LNCaP clone FGC (cell line): ENCODE measurements around the gene SLC25A26.

Experiments
- DNase-seq: peaks from one replicate; pipeline ENCODE4 v3.0.0-alpha.2; 2011; ENCODE audit warnings: low read depth
- H3K4me3 ChIP-seq: 2 replicates; pipeline ENCODE4 v1.5.1; 2011; ENCODE audit warnings: mild to moderate bottlenecking, low read depth, low read length, control low read depth
- TF ChIP-seq, protein P1 (sequence below): IDR thresholded peaks from 2 replicates; pipeline ENCODE4 v1.5.1; 2012; ENCODE audit warnings: mild to moderate bottlenecking; ENCODE audit not compliant: control insufficient read depth, insufficient read depth; ENCODE audit errors: extremely low read depth

The SLC25A26 gene

DNA sequence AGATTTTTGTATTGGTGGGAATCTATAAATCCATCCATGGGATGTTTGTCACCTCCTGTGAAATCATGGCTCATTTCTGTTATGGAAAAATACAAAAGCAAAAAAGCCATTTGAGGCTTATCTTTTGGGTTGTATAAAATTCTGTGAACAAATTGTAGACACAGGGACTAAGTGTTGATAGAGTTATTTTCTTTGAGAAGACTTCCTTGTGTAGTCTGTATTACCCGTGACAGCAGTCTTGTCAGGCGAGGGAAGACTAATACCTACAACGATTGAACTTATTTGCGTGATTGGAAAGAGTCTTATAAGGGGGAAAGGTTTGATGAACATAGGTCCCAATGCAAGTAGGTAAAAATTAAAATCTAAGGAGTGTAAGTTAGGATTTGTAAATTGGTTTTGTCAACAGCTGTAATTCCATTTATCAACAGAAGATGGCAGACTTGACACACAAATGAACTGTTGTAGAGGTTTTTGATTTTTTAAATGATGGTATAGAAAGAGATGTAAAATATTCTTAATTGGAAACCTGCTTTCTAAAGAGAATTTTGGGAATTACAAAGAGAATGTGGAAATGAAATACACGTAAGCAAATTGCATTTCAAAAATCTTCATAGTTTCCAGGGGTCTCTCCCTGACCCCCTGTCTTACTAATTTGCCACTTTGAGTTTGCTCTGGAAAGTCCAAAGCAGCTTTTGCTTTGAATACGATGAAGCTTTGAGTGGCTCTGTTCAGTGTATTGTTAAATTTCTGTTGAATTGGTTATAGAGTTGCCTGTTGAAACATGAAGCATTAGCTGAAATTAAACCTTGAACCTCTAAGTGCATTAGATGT, 33.2 kb downstream of the SLC25A26 start:
- no peak overlapping the region for H3K4me3 ChIP-seq
- TF ChIP-seq, protein P1, sequence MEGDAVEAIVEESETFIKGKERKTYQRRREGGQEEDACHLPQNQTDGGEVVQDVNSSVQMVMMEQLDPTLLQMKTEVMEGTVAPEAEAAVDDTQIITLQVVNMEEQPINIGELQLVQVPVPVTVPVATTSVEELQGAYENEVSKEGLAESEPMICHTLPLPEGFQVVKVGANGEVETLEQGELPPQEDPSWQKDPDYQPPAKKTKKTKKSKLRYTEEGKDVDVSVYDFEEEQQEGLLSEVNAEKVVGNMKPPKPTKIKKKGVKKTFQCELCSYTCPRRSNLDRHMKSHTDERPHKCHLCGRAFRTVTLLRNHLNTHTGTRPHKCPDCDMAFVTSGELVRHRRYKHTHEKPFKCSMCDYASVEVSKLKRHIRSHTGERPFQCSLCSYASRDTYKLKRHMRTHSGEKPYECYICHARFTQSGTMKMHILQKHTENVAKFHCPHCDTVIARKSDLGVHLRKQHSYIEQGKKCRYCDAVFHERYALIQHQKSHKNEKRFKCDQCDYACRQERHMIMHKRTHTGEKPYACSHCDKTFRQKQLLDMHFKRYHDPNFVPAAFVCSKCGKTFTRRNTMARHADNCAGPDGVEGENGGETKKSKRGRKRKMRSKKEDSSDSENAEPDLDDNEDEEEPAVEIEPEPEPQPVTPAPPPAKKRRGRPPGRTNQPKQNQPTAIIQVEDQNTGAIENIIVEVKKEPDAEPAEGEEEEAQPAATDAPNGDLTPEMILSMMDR = peak; percentile 55
- peak; percentile 26 for DNase-seq

- TF ChIP-seq, protein P1 = no peak
- DNase-seq = no peak
- H3K4me3 ChIP-seq = no peak overlapping the region
Measured at GRCh38 chr3:66255865-66256264, 35.1 kb downstream of the SLC25A26 start.

DNA sequence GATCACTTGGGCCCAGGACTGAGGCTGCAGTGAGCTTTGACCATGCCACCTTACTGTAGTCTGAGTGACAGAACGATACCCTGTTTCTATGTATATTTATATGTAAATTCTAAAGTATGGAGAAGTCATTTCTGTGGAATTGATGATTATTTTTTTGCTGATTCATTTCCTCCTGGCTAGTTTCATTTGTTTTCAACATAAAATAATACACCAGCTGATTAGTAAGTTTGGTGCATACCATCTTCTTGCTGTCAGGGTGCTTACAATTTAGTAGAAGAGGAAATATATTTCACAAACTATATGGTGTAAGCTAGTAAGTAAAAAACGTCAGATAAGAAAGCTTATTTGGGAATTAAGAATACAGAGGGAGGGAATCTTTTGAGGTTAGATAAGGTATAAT, 36.0 kb downstream of the SLC25A26 start:
- no peak overlapping the region for H3K4me3 ChIP-seq
- DNase-seq = no peak
- TF ChIP-seq, protein P1 = no peak

DNA sequence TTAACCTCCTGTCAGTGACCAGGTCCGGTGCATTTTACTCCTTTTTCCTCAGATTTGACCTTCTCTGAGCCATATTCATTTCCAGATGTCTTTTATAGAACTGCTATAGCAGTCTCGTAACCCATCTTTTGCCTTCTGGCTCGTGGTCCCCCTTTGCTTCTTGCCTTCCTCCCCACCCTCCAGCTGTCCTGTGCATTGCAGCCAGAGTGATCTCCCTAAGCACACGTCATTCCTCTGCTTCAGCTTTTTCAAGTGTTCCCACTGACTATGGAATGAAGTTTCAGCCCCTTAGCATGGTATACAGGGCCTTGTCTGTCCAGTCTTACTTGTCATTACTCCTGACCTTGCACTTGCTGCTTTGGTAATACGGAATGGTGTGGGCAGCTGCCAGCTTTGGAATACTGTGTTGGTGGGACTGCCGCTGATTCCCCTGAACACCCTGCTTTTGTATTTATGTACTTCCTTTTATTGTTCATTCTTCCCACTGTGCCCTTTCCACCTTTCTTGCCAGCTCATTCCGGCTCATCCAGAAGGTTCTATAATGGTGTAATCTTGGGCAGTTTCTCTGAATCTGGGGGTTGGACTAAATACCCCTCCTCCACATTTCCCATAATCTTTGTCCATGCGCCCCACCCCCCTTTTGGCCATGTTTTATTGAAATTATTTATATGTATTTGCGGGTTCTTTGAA, 38.9 kb downstream of the SLC25A26 start:
- TF ChIP-seq, protein P1 = no peak
- no peak for DNase-seq
- H3K4me3 ChIP-seq = no peak overlapping the region

DNA sequence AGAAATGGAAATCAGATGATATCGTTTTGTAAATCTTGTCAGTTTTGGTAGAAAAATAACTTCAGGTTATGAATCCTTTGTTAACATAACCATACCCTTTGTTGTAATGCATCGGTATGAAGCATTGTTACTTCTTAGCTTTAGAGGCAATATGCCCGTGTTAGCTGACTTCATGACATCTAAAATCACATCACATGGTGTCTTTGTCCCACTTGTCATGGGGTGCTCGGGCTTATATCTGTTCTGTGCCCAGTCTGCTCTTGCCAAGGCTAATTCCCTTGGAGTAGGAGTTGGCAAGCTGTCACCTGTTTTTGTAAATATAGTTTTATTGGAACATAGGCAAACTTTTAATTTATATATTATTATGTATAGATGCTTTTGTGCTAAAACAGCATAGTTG, 39.6 kb downstream of the SLC25A26 start:
- H3K4me3 ChIP-seq = no peak overlapping the region
- TF ChIP-seq, protein P1 = no peak
- no peak for DNase-seq

DNA sequence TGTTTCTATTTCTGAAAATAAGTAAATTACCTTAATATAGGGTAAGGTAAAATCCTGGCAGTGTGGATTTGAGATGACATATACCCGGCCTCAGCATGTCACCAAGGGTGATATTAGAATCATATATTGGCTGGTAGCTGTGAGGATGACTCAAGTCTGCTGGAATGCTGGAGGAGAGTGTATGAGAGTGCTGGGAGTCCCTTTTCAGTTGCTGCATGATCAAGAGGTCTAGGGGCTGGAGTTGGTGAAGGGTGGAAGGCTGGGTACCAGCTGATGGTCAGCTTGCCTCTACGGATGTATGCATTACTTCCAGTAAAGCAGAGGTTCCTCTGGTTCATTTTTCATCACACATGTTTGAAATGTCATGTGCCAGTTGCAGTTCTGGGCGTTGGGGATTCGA, 40.6 kb downstream of the SLC25A26 start:
- H3K4me3 ChIP-seq = no peak overlapping the region
- TF ChIP-seq, protein P1 = no peak
- DNase-seq = no peak
